Measurements from ENCODE around the gene MRPS15.
"Not testable (repeated sequence)": the region's sequence is repeated elsewhere in the genome, so short reads cannot be mapped to it uniquely, and the experiment has no call there.

MRPS15 gene

DNA sequence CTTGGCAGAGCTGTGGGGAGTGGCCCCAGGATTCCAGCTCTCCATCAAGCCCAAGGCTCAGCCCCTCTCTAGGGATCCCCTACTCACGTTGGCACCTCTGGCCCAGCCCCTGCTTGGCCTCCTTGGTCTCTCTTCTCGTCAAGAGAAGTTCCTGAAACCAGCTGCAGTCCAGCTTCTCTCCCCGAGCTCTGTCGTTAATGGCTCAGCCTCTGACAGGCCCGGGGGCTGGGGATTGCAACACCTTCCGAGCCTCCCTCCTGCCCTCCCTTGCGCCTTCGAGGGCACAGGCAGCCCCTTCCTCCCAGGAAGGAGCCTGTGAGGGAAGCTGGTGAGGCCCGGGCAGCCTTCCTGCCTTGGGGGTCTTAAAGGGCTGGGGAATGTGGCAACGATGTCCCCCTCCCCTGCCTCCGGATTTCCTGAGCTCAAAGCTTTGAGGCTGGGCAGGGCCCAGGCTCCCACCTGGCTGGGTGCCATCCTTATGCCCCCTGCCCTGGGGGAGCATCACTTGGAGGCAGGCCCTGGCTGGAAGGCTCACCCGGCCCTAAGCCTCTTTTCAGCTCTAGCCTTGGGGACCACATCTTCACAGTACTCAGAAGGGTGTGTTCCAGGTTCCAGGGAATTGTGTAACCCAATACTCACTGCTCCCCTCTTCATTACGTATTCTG lies 18.7 kb upstream of the MRPS15 start, which contains the start of gene CSF3R:
Gene CSF3R, minus strand, starts transcription at position 190 of the 665 bp plus-strand sequence. CDS start 3,417 bp downstream, outside the sequence.
- DNase-seq: no peak

DNA sequence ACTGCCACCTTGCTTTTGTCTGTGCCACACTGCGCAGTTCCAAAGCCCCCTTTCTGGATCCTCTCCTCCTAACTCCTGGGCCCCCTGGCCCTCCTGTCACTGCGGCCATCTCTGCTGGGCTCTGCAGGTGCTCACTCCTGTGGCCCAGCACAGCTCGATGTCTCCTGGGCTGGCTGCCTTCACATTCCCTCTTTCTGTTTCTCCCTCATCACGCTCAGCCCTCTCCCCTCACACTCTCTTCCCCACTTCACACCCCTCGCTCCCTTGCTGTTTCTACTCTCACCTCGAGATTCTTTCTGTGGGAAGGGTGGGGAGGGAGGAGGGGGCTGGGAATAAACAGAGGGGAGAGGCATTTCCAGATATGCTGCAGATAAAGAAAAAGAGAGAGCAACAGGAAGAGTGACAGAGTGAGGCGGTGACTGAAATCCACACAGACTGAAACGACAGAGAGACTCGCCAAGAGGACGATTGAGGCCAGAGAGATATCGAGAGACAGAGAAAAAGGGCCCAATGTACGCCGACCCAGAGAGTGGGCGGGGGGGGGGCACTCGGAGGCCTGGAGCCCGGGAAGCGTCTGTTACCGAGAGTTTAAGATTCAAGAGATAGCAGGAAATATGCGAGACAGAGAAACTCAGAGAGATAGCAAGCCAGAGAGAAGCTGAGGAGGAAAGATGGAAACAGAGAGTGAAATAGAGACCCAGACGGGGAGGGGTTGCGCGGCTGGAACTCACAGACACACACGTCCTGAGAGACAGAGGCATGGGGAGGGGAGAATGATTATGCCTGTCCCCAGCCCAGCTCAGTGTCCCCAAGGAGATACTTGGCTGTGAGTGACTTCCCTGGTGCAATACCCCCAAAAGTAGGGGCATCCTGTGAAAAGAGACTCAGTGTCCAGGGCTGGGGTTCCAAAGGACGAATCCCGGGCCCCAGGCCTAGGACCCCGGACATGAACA lies 17.9 kb upstream of the MRPS15 start:
- DNase-seq: no peak

DNA sequence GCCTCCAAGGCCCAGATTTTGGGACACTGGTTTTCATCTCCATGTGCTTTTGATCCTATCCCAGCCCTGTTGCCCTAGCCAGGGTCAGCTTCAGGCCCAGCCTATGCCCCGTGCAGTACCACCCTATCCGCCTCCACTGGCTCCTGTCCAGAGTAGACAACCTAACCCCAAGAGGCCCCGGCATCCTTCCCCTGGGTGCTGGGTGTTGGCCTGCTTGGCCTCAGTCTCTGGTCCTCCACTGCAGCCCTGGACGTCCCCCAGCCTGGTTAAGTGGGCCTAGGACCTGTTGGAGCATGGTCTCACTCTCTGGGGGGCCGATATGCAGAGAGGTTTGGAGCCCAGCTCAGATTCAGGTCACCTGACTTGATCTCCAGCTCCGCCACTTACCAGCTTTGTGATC lies 16.9 kb upstream of the MRPS15 start:
- no peak for DNase-seq

DNA sequence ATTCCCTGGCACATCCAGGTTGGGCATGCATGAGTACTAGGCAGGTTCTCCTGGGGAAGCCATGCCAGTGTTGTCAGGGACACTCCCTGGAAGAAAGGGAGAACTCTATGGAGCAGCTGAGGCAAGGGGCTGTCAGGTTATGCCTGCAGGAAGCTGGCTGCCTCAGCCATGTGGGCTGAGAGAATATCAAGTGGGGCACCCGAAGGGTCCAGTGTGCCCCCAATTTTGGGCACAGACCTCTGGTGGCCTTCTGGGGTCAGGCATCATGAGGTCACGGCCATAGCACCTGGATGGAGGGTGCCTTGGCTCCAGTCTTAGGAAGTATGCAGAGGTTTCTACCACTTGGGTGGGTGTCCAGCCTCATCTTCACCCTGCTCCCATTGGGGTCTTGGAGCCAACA lies 16.0 kb upstream of the MRPS15 start:
- no peak for DNase-seq

DNA sequence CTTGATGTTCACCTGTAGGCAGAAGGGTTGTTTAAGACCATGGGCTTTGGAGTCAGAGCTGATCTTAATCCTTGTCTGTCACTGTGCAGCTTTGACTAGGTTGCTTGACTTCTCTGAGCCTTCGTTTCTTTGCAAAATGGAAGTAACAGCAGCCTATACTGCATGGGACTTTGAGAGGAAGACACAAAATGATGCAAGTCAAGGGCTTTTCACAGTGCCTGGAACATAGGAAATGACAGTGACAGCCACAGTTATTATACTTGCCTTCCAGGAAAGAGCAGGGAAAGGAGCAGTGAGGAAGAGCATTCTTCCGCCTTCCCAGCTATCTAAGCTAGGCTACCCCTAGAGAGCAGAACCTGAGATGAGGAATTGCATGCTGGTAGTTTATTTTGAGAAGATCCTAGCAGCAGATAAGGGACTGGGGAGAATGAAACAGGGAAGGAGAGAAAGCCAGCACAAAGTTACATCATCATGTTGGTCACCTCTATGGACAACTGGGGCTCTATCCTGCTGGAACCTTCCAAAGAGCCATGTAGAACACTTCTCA lies 15.4 kb upstream of the MRPS15 start:
- no peak for DNase-seq

DNA sequence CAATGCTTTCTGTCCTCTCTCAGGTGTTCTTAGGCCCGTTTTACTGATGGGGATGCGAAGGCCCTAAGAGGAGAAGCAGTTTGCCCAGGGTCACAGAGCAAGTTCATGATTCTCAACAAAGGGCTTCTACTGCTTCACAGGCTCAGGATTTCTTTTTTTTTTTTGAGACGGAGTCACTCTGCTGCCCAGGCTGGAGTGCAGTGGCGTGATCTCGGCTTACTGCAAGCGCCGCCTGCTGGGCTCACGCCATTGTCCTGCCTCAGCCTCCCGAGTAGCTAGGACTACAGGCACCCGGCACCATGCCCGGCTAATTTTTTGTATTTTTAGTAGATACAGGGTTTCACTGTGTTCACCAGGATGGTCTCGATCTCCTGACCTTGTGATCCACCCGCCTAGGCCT lies 13.4 kb upstream of the MRPS15 start:
- DNase-seq: not testable (repeated sequence)

DNA sequence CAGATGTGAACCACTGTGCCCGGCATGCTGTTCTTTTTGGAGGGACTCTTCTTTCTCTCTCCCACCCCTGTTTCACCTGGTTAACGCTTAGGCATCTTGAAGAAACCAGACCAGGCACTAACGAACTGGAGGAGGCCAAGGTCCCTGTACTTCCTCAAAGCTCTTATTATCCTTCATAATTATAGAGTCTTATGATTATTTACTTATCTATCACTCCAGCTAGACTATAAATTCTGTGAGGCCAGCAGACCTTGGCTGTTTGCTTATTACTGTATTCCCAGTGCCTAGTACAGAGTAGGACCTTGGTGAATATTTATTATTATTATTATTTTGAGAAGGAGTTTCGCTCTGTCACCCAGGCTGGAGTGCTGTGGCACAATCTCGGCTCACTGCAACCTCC lies 12.8 kb upstream of the MRPS15 start:
- DNase-seq: no peak

DNA sequence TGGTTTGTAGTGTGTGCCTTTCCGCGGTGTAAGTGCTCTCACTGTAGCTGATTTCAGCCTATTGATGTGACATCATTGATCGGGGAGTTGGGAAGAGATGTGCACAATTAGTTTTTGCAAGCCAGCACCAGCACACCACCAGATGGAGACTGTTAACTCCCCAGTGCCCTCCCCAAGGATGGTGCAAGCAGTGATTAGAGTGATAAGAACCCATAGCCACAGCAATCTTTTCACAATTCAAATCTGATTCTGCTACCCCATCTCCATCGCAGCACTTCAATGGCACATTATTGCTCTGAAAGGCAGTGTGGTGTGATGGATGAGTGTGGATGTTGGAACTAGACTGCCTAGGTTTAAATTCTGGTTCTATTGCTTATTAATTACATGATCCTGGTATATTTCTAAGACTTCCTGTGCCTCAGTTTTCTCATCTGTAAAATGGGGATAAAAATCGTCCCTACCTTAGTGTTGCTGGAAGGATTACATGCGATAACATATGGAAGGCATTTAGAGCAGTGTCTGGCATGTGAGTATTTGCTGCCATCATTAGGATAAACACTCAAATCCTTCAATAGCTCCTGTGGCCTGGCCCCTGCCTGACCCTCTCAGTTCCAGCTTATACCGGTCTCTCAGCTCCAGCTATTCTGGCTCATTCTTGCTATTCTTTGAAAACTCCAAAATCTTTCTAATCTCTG lies 11.9 kb upstream of the MRPS15 start:
- no peak for DNase-seq

DNA sequence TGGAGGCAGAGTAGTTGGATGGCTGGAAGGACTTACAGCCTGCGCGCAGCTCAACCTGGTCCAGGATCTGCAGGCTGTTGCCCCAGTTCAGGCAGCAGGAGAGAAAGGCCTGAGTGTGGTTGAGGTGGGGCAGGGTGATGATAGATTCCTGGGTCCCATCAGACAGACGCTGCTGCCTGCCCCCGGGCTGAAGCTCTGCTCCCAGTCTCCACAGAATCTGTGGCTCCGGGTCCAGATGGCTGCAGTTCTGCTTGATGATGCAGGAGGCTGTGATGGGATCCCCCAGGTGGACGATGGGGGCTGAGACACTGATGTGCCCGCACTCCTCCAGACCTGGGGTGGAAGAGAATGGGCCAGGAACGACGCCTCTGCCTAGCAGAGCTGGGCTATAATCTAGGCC lies 11.2 kb upstream of the MRPS15 start:
- no peak for DNase-seq

DNA sequence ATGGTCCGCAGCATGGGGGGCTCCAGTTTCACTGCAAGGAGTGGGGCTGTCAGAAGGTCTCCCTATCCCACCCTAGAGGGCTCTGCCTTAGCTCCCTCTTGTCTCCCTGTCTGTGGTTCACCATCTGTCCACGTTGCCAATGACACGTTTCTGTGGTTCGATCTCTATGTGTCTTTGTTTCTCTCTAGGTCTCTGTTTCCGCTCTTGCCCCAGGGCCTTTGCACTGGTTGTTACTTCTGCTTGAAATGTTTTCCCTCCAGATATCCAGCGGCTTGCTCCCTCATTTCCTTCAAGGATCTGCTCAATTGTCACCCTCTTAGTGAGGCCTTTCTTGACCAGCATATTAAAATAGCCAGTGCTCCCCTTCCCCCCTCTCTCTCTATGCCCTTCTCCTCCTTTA lies 8.5 kb upstream of the MRPS15 start:
- DNase-seq: no peak

DNA sequence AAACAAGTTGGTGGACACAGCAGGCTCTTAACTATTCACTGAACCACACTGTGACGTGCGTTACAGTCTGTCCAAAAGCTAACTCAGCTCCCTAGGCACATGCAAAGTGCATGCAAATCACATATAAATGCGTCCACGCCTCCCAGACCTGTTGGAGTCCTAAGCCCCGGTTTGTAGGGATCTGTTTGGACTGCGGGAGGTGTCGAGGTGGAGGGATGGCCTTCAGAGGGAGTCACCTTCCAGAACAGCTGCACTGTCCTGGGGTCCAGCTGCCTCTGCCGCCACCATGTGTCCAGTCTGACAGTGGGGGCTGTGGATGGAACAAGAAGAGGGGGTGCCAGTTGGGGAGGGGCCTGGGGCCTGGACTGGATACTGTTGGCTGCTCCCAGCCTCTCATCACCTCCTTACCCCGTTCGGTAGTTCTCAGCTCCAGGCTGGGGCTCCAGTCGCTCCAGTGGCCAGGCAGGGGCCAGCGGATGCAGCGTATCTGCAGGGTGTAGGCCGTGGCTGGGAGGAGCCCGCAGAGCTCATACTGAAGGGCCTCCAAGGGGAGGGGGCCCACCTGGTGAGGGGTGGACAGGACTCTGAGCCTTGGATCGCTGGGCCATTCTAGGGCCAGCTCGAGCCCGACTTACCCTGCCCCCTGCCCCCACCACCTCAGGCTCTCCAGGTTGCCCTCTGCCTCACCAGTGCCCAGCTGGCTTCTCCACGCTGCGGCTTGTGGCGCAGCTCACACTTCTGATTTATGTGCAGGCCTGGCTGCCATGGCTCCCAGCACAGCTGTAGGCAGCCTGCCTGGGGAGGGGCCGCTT lies 7.9 kb upstream of the MRPS15 start:
- DNase-seq: no peak

DNA sequence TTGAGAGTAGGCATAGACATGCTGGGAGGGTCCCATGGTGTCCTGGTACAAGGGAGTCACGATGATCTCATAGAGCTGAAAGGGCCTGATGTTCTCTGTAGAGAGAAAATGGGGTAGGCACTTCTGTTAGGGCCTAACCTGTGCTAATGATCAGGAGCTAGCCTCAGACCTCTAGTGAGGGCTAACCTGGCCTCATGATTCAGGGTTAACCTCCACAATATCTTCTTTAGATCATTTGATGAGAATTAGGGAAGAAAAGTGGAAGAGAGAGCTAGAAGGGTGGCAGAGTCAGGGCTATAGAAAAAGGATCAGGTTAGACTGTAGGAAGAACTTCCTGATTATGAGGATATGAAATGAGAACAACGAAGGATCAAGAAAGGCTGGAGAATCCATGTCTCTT lies 5.0 kb upstream of the MRPS15 start:
- DNase-seq: no peak

DNA sequence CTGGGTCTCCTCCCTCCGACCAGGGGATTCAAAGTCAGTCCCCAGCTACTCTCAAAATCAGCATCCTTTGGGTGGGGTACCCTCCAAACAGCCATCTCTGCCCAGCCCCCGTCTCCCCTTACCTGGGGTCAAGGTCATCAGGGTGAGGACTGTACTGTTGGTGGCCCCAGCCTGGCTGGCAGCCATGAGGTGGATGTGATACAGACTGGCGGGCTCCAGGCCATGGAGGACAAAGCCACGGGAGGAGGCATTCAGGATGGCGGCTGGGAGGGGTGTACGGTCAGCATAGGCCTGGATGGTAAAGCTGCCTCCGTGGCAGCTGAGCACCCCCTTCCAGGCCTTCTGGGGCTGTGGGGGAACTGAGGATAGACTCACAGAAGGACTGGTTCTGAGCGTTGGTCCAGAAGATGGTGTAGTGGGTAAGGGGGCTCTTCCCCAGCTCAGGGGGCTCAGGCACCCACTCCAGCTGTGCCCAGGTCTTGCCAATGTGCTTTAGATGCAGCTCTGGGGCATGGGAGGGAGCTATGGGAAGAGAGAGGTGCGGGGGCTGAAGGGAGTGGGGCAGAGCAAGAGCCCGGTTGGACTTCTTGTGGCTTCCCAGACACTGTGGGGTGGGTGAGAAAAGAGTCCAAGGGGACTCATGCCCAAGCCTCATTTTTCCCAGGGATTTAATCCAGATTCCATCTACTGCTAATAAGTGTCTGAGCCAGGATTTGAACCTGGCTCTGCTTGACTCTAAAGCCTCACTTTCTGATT lies 3.7 kb upstream of the MRPS15 start:
- no peak for DNase-seq

DNA sequence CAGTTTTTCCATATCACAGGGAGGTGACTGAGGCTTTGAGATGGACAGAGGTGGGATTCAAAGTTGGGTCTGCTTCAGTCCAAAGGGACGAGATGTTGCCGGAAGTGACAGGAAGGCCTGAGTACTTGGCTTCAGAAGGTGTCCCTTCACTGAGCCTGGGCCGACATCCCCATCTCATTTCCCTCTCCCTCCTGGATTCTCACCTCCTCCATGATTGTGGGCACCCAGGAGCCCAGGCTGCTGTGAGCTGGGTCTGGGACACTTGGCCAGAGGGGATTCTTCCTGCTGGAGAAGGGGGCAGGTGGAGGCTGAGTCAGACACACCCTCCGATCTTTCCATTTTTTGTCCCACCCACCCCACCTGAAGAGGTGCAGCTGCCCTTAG lies 2.8 kb upstream of the MRPS15 start:
- DNase-seq: no peak

DNA sequence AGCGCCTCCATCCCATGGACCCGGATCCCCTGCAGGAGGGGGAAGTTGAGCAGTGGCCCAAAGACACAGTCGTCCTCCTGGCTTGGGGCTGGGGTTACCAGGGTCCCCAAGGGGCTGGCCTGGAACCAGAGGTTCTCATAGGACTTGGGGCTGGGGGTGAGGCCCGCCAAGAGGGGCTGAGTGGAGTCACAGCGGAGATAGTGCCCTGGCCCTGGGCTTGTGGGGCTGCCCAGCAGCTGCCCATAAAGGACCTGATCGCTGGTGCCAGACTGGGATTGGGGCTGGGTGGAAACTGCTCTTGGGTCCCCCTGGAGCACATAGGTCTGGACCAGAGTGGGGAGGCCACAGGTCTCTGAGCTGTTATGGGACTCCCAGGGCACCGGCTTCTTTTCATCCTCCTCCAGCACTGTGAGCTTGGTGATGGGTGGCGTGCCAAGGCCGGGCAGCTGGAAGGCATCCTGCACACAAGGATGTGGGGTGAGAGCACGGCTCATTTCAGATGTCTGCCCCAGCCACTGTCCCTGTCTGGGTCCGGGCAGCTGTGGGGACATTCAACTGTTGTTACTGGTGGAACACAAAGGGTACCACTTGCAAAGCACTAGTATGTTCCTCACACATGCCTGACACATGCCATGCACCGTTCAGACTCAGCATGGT lies 2.3 kb upstream of the MRPS15 start:
- no peak for DNase-seq

DNA sequence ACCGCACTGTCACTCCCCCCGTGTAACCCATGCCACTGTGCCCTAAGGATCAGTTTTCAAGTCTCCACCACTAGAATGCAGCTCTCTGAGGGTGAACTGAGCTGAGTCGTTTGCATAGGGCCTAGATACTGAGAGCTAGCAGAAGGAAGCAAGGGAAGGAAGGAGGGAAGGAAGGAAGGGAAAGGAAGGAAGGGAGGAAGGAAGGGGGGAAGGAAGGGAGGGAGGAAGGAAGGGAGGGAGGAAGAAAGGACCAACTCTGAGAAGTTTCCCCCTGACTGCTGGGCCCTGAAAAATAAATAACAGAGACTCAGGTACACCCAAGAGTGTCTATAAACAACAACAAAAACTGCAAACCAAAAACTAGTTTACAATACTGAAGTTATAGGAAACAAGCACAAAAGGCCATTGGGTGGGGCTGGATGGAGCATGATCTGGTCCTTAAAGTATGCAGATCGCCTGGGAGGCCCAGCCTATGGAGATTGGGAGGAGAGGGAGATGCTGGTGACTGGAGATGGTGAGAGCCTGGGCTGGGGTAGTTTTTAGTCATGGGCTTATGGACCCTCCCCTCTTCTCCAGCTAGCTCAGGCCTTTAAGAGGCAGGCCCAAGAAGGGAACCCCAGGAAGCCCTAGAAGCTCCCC lies 1.7 kb upstream of the MRPS15 start:
- no peak for DNase-seq

DNA sequence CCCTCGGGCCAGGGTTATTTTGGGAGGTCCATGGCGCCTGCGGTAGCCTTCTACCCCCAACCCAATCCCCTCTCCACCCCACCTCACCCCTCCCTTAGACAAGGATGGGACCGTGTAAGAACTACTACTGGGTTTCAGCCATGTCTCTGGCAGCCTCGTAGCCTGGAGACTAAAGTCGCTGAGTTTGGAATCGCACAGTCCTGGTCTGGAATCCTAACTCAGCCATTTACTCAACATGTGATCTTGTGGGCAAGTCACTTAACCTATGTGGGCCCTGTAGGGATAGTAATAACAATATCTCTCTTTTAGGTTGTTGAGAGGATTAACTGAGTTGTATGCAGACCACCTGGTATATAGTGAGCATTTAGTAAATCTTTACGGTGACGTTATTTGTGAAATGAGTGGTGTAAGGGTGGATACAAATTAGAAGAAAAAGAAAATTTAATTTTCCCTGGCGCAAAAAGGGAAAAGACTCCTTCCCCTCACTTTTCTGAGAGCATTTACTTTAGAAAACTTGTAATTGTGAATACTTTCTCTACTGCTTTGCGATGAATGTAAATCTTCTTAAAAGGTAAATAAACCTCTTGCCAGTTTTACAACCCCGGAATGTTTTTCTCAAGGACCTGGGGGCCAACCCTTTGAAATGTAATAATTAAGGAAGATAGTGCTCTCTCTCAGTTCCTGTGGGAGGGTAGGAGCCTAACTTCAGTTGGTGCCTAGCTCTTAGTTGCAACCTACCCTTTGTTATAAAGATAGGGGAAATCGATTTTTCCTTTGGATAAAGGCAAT lies 615 bp upstream of the MRPS15 start:
- DNase-seq: no peak

DNA sequence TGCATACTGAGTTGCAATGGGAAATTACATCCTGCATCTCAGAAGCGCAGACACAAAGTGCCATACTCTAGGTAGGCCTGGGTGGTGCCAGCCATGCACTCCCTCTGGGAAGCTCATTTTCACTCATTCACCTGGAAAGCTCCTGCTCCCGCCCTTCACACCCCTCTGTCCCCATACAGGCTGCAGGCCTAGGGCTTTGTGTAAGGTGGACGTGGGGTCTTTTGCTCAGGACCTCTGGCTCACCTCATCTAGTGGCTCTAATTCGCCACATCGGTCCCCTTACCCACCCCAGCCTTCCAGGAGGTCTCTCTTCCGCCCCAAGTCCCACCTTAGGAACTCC lies 751 bp downstream of the MRPS15 start:
- DNase-seq: no peak

DNA sequence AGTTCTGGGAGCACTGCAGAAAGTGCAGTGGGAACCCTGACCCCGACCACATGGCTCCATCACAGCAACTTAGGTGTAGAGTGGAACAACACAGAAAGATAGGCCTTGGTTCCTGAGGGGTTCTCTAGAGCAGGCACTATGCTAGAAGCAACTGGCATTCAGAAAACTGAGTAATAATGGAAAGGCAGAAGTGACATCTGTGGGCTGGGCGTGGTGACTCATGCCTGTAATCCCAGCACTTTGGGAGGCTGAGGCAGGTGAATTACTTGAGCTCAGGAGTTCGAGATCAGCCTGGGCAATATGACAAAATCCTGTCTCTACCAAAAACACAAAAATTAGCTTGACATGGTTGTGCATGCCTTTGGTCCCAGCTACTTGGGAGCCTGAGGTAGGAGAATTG lies 5.3 kb downstream of the MRPS15 start:
- no peak for DNase-seq

DNA sequence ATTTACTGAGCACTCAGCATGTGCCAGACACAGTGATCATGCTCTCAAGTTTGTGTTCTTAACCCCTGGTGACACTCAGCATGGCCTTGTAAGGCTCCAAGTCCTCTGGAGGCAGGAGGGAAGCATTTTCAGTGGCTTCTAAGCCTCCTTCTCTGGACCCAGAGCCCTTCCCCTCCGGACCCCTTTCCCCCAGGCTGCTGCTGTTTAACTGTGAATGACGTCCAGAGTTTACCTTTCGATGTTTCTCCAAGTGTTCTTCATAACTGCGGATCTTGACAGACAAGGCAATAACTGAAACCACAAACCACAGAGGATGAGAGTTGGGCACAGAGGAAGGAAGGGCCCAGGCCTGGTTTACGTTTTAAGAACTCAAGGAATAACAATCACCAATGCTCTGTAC lies 6.5 kb downstream of the MRPS15 start:
- no peak for DNase-seq
